Measurements from ENCODE around the gene STARD3. TPM values are rescaled to one million over a fixed set of nuclear protein-coding genes. Genes with fewer than 3 reads are reported as not detected.

The STARD3 gene
- total and polyA plus RNA-seq, 2 of the 13 experiments (the other 11 are each of a cell fraction or from before 2014, with no cell fraction given), result 34.6 to 100 TPM

- TF ChIP-seq FUBP1 (CRISPR knock-in tag; IDR thresholded peaks at IDR 0.05; ENCODE audit: borderline replicate concordance) (no peak), PCBP2 (optimal IDR thresholded peaks at IDR 0.05; ENCODE audit: low read depth, low read length, poor library complexity, severe bottlenecking) (no peak), MXI1 (IDR thresholded peaks at IDR 0.05; ENCODE audit: borderline replicate concordance, low read depth, low read length) (peak; percentile 70; the same call in 1 of the 3 replicates), BRCA1 (CRISPR knock-in tag; IDR thresholded peaks at IDR 0.05) (peak; percentile 33; the same call in 1 of the 2 replicates), FOXK1 (CRISPR knock-in tag; IDR thresholded peaks at IDR 0.05; ENCODE audit: borderline replicate concordance, low read depth) (0 out of 2 replicates have a peak, but pooled peaks have one; percentile 43), ZSCAN30 (CRISPR knock-in tag; IDR thresholded peaks at IDR 0.05) (no peak), MZF1 (CRISPR knock-in tag; IDR thresholded peaks at IDR 0.05; ENCODE audit: borderline replicate concordance) (no peak), XBP1 (CRISPR knock-in tag; IDR thresholded peaks at IDR 0.05) (0 out of 2 replicates have a peak, but pooled peaks have one; percentile 43), SP2 (CRISPR knock-in tag; IDR thresholded peaks at IDR 0.05) (peak; percentile 74), DNMT1 (CRISPR knock-in tag; IDR thresholded peaks at IDR 0.05) (peak; percentile 77), TCF12 (IDR thresholded peaks at IDR 0.05) (no peak), TCF12 (CRISPR knock-in tag; IDR thresholded peaks at IDR 0.05) (peak; percentile 71; the same call in 1 of the 2 replicates), REPIN1 (CRISPR knock-in tag; IDR thresholded peaks at IDR 0.05; ENCODE audit: borderline replicate concordance, low read depth) (peak; percentile 68; the same call in 1 of the 2 replicates), BCL6 (CRISPR knock-in tag; IDR thresholded peaks at IDR 0.05) (peak; percentile 59), HNF1A (IDR thresholded peaks at IDR 0.05; ENCODE audit: low read depth) (no peak), HNF1A (CRISPR knock-in tag; IDR thresholded peaks at IDR 0.05; ENCODE audit: borderline replicate concordance) (peak; percentile 81), TAF1 (CRISPR knock-in tag; IDR thresholded peaks at IDR 0.05) (peak; percentile 90), ASH2L (IDR thresholded peaks at IDR 0.05; ENCODE audit: insufficient read length, low read depth, low read length) (peak; percentile 97), TFDP2 (CRISPR knock-in tag; IDR thresholded peaks at IDR 0.05) (peak; percentile 84), ZNF160 (CRISPR knock-in tag; IDR thresholded peaks at IDR 0.05) (0 out of 2 replicates have a peak, but pooled peaks have one; percentile 68), ZNF615 (CRISPR knock-in tag; IDR thresholded peaks at IDR 0.05; ENCODE audit: borderline replicate concordance) (no peak)
Observed at GRCh38 chr17:39636927-39637736, at the start of gene STARD3 (continued).

All from HepG2 (cell line).